HEK293 (cell line): Measurements from ENCODE around the gene JAM3.

Experiments used
- CTCF ChIA-PET: fragments of 350-600 bp; formaldehyde crosslinking; extraction: SDS; loops from one replicate; lab custom pipeline; 2021; ENCODE audit warnings: antibody characterized with exemption; lab: Yijun Ruan, JAX
- POLR2A ChIA-PET: fragments of 300-600 bp; formaldehyde crosslinking; extraction: SDS; loops from one replicate; lab custom pipeline; 2020; ENCODE audit warnings: antibody characterized with exemption, inconsistent platforms; lab: Yijun Ruan, JAX
- H3K27ac ChIP-seq: fragments of 200-500 bp; sonication (Bioruptor generic); 2 replicates; pipeline ENCODE4 v1.5.1; 2014; ENCODE audit warnings: low read depth, low read length, control low read depth, inconsistent platforms; ENCODE audit errors: extremely low read depth
- H3K36me3 ChIP-seq, 2 experiments: fragments of 200-500 bp in 1 of 2; sonication (Bioruptor generic) in 1 of 2; 1 replicate in 1 of 2; 2 replicates in 1 of 2; pipeline ENCODE4 v1.5.1; 2014 to 2017; ENCODE audit warnings: inconsistent platforms in 2 of 2, low read length in 2 of 2; ENCODE audit not compliant: control insufficient read depth in 2 of 2, insufficient read depth in 1 of 2
- H3K4me1 ChIP-seq: fragments of 200-500 bp; sonication (Bioruptor generic); 2 replicates; pipeline ENCODE4 v1.5.1; 2014; ENCODE audit warnings: mild to moderate bottlenecking, low read length, inconsistent platforms; ENCODE audit not compliant: control insufficient read depth, insufficient read depth
- H3K4me3 ChIP-seq: 2 replicates; pipeline ENCODE4 v1.5.1; 2011; ENCODE audit warnings: low read depth, mild to moderate bottlenecking, control low read depth, low read length, moderate library complexity
- H3K9me3 ChIP-seq: fragments of 200-500 bp; sonication (Bioruptor generic); 2 replicates; pipeline ENCODE4 v1.5.1; 2014; ENCODE audit warnings: low read depth, low read length, inconsistent platforms; ENCODE audit not compliant: control insufficient read depth, insufficient read depth
- GLI4 ChIP-seq: fragments of 450-650 bp; formaldehyde crosslinking; IDR thresholded peaks from 2 replicates; pipeline ENCODE4 v1.5.1; 2016; ENCODE audit warnings: missing biosample characterization, missing genetic modification characterization
- HOXA7 ChIP-seq: sonication (generic); formaldehyde crosslinking; IDR thresholded peaks from 2 replicates; pipeline ENCODE4 v1.8.1; 2022; ENCODE audit warnings: missing genetic modification reagents, borderline replicate concordance
- ZBTB48 ChIP-seq: fragments of 450-650 bp; formaldehyde crosslinking; IDR thresholded peaks from 2 replicates; pipeline ENCODE4 v1.5.1; 2016; ENCODE audit warnings: missing biosample characterization, missing genetic modification characterization
- ZBTB7A ChIP-seq: fragments of 450-650 bp; formaldehyde crosslinking; IDR thresholded peaks from 2 replicates; pipeline ENCODE4 v1.5.1; 2016; ENCODE audit warnings: low read depth, missing biosample characterization, missing genetic modification characterization
- ZNF140 ChIP-seq: fragments of 450-650 bp; formaldehyde crosslinking; IDR thresholded peaks from 2 replicates; pipeline ENCODE4 v1.5.1; 2016; ENCODE audit warnings: missing biosample characterization, missing genetic modification characterization
- ZNF302 ChIP-seq: fragments of 450-650 bp; formaldehyde crosslinking; IDR thresholded peaks from 2 replicates; pipeline ENCODE4 v1.5.1; 2016; ENCODE audit warnings: missing biosample characterization, missing genetic modification characterization, low read depth
- ZNF548 ChIP-seq: fragments of 450-650 bp; formaldehyde crosslinking; IDR thresholded peaks from 2 replicates; pipeline ENCODE4 v1.5.1; 2016; ENCODE audit warnings: missing biosample characterization, missing genetic modification characterization
- ZNF664 ChIP-seq: fragments of 450-650 bp; formaldehyde crosslinking; IDR thresholded peaks from 2 replicates; pipeline ENCODE4 v1.5.1; 2016; ENCODE audit warnings: missing biosample characterization, missing genetic modification characterization
- ZNF670 ChIP-seq: fragments of 450-650 bp; formaldehyde crosslinking; IDR thresholded peaks from 2 replicates; pipeline ENCODE4 v1.5.1; 2016; ENCODE audit warnings: missing biosample characterization, missing genetic modification characterization, low read depth
- ZNF677 ChIP-seq: fragments of 450-650 bp; IDR thresholded peaks from 2 replicates; pipeline ENCODE4 v1.5.0; 2018; ENCODE audit warnings: missing biosample characterization, mild to moderate bottlenecking, missing genetic modification characterization, moderate library complexity
- ZNF707 ChIP-seq: fragments of 450-650 bp; formaldehyde crosslinking; IDR thresholded peaks from 2 replicates; pipeline ENCODE4 v1.5.1; 2016; ENCODE audit warnings: missing biosample characterization, missing genetic modification characterization
- ZNF843 ChIP-seq: fragments of 450-650 bp; formaldehyde crosslinking; IDR thresholded peaks from 2 replicates; pipeline ENCODE4 v1.5.1; 2016; ENCODE audit warnings: missing biosample characterization, missing genetic modification characterization
- TF ChIP-seq, protein P1 (sequence below): fragments of 450-650 bp; formaldehyde crosslinking; IDR thresholded peaks from 2 replicates; pipeline ENCODE4 v1.5.1; 2017; ENCODE audit warnings: missing biosample characterization, missing genetic modification characterization
- TF ChIP-seq, protein P2 (sequence below): fragments of 450-650 bp; formaldehyde crosslinking; conservative IDR thresholded peaks from 2 replicates; pipeline ENCODE4 v1.5.1; 2016; ENCODE audit warnings: low read depth, missing biosample characterization, missing genetic modification characterization
- TF ChIP-seq, protein P3 (sequence below): fragments of 450-650 bp; formaldehyde crosslinking; IDR thresholded peaks from 2 replicates; pipeline ENCODE4 v1.5.1; 2017; ENCODE audit warnings: missing biosample characterization, missing genetic modification characterization
- TF ChIP-seq, protein P4 (sequence below): fragments of 450-650 bp; formaldehyde crosslinking; IDR thresholded peaks from 2 replicates; pipeline ENCODE4 v1.5.1; 2016; ENCODE audit warnings: missing biosample characterization, missing genetic modification characterization, borderline replicate concordance

JAM3 gene

DNA sequence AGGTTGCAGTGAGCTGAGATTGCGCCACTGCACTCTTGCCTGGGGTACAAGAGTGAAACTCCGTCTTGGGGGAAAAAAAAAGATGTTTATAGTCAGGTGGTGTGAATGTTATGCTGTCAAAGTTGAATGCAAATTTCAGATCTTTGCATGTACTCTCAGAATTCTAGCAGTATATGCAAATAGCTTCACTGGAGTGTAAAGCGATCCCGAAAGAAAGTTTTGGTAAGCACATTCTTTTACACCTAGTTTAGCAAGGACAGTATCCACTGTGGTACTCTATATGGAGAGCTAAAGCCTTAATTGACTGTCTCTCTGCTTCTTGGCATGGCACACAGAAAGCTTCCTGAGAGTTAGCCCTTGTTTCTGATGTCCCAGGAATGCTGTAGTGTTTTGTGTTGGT is 4.0 kb downstream of the JAM3 start:
- TF ChIP-seq ZNF677 (tag by site-specific recombination) (no peak), ZNF707 (tag by site-specific recombination) (no peak), GLI4 (no peak), ZNF140 (tag by site-specific recombination) (no peak), ZBTB48 (tag by site-specific recombination) (no peak), ZNF670 (tag by site-specific recombination) (no peak), ZNF302 (tag by site-specific recombination) (no peak), ZNF548 (tag by site-specific recombination) (no peak), ZNF664 (tag by site-specific recombination) (no peak), ZNF843 (tag by site-specific recombination) (no peak), ZBTB7A (tag by site-specific recombination) (no peak), HOXA7 (CRISPR knock-in tag) (no peak)
- TF ChIP-seq, protein P1, sequence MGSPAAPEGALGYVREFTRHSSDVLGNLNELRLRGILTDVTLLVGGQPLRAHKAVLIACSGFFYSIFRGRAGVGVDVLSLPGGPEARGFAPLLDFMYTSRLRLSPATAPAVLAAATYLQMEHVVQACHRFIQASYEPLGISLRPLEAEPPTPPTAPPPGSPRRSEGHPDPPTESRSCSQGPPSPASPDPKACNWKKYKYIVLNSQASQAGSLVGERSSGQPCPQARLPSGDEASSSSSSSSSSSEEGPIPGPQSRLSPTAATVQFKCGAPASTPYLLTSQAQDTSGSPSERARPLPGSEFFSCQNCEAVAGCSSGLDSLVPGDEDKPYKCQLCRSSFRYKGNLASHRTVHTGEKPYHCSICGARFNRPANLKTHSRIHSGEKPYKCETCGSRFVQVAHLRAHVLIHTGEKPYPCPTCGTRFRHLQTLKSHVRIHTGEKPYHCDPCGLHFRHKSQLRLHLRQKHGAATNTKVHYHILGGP: no peak
- TF ChIP-seq, protein P2, sequence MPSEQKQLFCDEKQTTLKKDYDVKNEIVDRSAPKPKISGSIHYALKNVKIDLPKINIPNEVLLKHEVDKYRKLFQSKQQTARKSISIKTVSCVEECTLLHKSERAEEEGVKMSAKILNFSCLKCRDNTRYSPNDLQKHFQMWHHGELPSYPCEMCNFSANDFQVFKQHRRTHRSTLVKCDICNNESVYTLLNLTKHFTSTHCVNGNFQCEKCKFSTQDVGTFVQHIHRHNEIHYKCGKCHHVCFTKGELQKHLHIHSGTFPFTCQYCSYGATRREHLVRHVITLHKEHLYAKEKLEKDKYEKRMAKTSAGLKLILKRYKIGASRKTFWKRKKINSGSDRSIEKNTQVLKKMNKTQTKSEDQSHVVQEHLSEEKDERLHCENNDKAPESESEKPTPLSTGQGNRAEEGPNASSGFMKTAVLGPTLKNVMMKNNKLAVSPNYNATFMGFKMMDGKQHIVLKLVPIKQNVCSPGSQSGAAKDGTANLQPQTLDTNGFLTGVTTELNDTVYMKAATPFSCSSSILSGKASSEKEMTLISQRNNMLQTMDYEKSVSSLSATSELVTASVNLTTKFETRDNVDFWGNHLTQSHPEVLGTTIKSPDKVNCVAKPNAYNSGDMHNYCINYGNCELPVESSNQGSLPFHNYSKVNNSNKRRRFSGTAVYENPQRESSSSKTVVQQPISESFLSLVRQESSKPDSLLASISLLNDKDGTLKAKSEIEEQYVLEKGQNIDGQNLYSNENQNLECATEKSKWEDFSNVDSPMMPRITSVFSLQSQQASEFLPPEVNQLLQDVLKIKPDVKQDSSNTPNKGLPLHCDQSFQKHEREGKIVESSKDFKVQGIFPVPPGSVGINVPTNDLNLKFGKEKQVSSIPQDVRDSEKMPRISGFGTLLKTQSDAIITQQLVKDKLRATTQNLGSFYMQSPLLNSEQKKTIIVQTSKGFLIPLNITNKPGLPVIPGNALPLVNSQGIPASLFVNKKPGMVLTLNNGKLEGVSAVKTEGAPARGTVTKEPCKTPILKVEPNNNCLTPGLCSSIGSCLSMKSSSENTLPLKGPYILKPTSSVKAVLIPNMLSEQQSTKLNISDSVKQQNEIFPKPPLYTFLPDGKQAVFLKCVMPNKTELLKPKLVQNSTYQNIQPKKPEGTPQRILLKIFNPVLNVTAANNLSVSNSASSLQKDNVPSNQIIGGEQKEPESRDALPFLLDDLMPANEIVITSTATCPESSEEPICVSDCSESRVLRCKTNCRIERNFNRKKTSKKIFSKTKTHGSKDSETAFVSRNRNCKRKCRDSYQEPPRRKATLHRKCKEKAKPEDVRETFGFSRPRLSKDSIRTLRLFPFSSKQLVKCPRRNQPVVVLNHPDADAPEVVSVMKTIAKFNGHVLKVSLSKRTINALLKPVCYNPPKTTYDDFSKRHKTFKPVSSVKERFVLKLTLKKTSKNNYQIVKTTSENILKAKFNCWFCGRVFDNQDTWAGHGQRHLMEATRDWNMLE: no peak
- TF ChIP-seq, protein P3, sequence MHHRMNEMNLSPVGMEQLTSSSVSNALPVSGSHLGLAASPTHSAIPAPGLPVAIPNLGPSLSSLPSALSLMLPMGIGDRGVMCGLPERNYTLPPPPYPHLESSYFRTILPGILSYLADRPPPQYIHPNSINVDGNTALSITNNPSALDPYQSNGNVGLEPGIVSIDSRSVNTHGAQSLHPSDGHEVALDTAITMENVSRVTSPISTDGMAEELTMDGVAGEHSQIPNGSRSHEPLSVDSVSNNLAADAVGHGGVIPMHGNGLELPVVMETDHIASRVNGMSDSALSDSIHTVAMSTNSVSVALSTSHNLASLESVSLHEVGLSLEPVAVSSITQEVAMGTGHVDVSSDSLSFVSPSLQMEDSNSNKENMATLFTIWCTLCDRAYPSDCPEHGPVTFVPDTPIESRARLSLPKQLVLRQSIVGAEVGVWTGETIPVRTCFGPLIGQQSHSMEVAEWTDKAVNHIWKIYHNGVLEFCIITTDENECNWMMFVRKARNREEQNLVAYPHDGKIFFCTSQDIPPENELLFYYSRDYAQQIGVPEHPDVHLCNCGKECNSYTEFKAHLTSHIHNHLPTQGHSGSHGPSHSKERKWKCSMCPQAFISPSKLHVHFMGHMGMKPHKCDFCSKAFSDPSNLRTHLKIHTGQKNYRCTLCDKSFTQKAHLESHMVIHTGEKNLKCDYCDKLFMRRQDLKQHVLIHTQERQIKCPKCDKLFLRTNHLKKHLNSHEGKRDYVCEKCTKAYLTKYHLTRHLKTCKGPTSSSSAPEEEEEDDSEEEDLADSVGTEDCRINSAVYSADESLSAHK (tag by site-specific recombination): no peak
- TF ChIP-seq, protein P4, sequence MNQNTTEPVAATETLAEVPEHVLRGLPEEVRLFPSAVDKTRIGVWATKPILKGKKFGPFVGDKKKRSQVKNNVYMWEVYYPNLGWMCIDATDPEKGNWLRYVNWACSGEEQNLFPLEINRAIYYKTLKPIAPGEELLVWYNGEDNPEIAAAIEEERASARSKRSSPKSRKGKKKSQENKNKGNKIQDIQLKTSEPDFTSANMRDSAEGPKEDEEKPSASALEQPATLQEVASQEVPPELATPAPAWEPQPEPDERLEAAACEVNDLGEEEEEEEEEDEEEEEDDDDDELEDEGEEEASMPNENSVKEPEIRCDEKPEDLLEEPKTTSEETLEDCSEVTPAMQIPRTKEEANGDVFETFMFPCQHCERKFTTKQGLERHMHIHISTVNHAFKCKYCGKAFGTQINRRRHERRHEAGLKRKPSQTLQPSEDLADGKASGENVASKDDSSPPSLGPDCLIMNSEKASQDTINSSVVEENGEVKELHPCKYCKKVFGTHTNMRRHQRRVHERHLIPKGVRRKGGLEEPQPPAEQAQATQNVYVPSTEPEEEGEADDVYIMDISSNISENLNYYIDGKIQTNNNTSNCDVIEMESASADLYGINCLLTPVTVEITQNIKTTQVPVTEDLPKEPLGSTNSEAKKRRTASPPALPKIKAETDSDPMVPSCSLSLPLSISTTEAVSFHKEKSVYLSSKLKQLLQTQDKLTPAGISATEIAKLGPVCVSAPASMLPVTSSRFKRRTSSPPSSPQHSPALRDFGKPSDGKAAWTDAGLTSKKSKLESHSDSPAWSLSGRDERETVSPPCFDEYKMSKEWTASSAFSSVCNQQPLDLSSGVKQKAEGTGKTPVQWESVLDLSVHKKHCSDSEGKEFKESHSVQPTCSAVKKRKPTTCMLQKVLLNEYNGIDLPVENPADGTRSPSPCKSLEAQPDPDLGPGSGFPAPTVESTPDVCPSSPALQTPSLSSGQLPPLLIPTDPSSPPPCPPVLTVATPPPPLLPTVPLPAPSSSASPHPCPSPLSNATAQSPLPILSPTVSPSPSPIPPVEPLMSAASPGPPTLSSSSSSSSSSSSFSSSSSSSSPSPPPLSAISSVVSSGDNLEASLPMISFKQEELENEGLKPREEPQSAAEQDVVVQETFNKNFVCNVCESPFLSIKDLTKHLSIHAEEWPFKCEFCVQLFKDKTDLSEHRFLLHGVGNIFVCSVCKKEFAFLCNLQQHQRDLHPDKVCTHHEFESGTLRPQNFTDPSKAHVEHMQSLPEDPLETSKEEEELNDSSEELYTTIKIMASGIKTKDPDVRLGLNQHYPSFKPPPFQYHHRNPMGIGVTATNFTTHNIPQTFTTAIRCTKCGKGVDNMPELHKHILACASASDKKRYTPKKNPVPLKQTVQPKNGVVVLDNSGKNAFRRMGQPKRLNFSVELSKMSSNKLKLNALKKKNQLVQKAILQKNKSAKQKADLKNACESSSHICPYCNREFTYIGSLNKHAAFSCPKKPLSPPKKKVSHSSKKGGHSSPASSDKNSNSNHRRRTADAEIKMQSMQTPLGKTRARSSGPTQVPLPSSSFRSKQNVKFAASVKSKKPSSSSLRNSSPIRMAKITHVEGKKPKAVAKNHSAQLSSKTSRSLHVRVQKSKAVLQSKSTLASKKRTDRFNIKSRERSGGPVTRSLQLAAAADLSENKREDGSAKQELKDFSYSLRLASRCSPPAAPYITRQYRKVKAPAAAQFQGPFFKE (tag by site-specific recombination): no peak
- no peak overlapping the region for H3K27ac ChIP-seq
- H3K36me3 ChIP-seq: no peaks in the 10 kb centered on the region
- POLR2A ChIA-PET: no interaction called here
- no peaks in the 10 kb centered on the region for H3K9me3 ChIP-seq
- peaks cover 14% of the 10 kb centered on the region; the same call in 1 of the 2 replicates for H3K4me1 ChIP-seq
- CTCF ChIA-PET: interaction anchor here (1.3 to 1.5 kb wide), 3 partner anchors 24 to 68 kb away, joined by 6 to 9 read pairs (median 8); no protein-coding TSS in a partner anchor
- H3K4me3 ChIP-seq: no peak overlapping the region
